Gastroesophageal sphincter (tissue), 3 donors: ENCODE data around the gene DLGAP4.

Experiments
- EP300 ChIP-seq: sonication (generic); formaldehyde crosslinking; IDR thresholded peaks from one replicate; pipeline ENCODE4 v1.6.1; 2017; ENCODE audit warnings: antibody characterized with exemption, mild to moderate bottlenecking
- POLR2A ChIP-seq, 2 donors: fragments of 450-650 bp; IDR thresholded peaks; one replicate each; pipeline ENCODE4 v1.6.1; 2017; ENCODE audit warnings: antibody characterized with exemption in 2 of 2, mild to moderate bottlenecking in 2 of 2, moderate library complexity in 1 of 2
- TF ChIP-seq, protein P1 (sequence below), 4 experiments: fragments of 200-600 bp in 2 of 4; fragments of 450-650 bp in 2 of 4; sonication (generic) in 1 of 4; IDR thresholded peaks; one replicate each; pipeline ENCODE4 v1.5.1; 2017 to 2019; ENCODE audit warnings: antibody characterized with exemption in 4 of 4, mild to moderate bottlenecking in 2 of 4, moderate library complexity in 2 of 4

- TF ChIP-seq, protein P1, sequence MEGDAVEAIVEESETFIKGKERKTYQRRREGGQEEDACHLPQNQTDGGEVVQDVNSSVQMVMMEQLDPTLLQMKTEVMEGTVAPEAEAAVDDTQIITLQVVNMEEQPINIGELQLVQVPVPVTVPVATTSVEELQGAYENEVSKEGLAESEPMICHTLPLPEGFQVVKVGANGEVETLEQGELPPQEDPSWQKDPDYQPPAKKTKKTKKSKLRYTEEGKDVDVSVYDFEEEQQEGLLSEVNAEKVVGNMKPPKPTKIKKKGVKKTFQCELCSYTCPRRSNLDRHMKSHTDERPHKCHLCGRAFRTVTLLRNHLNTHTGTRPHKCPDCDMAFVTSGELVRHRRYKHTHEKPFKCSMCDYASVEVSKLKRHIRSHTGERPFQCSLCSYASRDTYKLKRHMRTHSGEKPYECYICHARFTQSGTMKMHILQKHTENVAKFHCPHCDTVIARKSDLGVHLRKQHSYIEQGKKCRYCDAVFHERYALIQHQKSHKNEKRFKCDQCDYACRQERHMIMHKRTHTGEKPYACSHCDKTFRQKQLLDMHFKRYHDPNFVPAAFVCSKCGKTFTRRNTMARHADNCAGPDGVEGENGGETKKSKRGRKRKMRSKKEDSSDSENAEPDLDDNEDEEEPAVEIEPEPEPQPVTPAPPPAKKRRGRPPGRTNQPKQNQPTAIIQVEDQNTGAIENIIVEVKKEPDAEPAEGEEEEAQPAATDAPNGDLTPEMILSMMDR (IDR thresholded peaks at IDR 0.05): no peak
- TF ChIP-seq POLR2A (IDR thresholded peaks at IDR 0.05) (no peak), EP300 (no peak)
Measured at GRCh38 chr20:36562724-36563123, 256.6 kb downstream of the DLGAP4 start.
